MM.1S (cell line): Measurements from ENCODE around the gene SLC9C1.

ENCODE experiments used
- CTCF ChIP-seq: fragments of 300-600 bp; sonication (generic); IDR thresholded peaks from 2 replicates; pipeline ENCODE4 v1.5.1; 2016; ENCODE audit warnings: antibody characterized with exemption, low read length, mixed read lengths
- EZH2 ChIP-seq: fragments of 300-600 bp; sonication (generic); optimal IDR thresholded peaks from 2 replicates; pipeline ENCODE3; 2017; ENCODE audit warnings: low read depth, mild to moderate bottlenecking, antibody characterized with exemption, low read length, mixed read lengths
- EZH2phosphoT487 ChIP-seq: fragments of 300-600 bp; sonication (generic); IDR thresholded peaks from 2 replicates; pipeline ENCODE4 v1.6.1; 2018; ENCODE audit warnings: antibody characterized with exemption, low read length

GRCh38 chr3:112253301-112253971 is 40.6 kb downstream of the SLC9C1 start:
- TF ChIP-seq CTCF, result no peak
- TF ChIP-seq EZH2, result no peak
- no peak for TF ChIP-seq EZH2phosphoT487
